Ovary (tissue), 3 donors: Measurements from ENCODE around the gene MBNL3.

Experiments used
- EP300 ChIP-seq: sonication (generic); formaldehyde crosslinking; IDR thresholded peaks from one replicate; pipeline ENCODE4 v1.6.1; 2017; ENCODE audit warnings: antibody characterized with exemption
- TF ChIP-seq, protein P1 (sequence below), 3 donors: fragments of 450-650 bp in 2 of 3; fragments of 200-600 bp in 1 of 3; IDR thresholded peaks; one replicate each; pipeline versions ENCODE4 v1.5.1 to v1.8.0; 2016 to 2022; ENCODE audit warnings: antibody characterized with exemption in 3 of 3, mild to moderate bottlenecking in 1 of 3
- donor health status: DM: no; HTN: no; CAD: no.

DNA sequence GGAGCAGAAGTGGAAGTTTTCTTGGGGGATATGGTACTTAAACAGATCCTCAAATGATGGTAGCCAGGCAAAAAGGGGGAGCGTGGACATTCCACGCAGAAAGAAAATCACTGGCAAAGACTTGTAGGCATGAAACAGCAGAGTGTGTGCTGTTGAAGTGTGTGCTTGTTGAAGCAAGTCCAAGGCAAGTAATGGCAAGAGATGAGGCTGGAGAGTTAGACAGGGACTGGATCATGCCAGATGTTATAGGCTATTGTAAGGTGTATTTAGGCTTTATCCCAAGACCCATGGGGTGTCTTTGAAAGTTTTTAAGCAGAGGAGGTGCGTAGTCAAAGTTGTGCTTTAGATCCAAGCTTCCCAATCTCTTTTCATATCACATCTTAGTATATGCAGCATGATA is 124.5 kb downstream of the MBNL3 start:
- TF ChIP-seq, protein P1, sequence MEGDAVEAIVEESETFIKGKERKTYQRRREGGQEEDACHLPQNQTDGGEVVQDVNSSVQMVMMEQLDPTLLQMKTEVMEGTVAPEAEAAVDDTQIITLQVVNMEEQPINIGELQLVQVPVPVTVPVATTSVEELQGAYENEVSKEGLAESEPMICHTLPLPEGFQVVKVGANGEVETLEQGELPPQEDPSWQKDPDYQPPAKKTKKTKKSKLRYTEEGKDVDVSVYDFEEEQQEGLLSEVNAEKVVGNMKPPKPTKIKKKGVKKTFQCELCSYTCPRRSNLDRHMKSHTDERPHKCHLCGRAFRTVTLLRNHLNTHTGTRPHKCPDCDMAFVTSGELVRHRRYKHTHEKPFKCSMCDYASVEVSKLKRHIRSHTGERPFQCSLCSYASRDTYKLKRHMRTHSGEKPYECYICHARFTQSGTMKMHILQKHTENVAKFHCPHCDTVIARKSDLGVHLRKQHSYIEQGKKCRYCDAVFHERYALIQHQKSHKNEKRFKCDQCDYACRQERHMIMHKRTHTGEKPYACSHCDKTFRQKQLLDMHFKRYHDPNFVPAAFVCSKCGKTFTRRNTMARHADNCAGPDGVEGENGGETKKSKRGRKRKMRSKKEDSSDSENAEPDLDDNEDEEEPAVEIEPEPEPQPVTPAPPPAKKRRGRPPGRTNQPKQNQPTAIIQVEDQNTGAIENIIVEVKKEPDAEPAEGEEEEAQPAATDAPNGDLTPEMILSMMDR (IDR thresholded peaks at IDR 0.05): no peak
- no peak for TF ChIP-seq EP300
